GM19099 (cell line): Measurements from ENCODE around the gene SLC30A5.

ENCODE experiments used
- POLR2A ChIP-seq: IDR thresholded peaks from 3 replicates; pipeline ENCODE4 v1.6.1; 2011; ENCODE audit warnings: low read depth; ENCODE audit not compliant: insufficient read length; ENCODE audit errors: extremely low read depth

SLC30A5 gene

DNA sequence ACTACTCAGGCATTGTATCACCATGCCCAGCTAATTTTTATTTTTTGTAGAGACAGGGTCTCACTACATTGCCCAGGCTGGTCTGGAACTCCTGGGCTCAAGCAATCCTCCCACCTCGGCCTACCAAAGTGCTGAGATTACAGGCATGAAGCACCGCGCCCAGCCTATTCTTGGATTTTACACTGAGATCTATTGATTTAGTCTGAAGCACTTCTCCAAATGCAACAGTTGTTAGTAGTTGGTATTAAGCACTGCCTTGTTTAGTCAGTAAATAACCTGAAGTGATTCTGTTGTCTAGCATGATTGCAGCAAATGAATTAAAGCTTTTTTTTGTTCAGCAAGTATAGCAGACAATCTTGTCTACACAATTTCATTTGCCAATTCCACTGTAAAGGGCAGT, 64.2 kb downstream of the SLC30A5 start:
- TF ChIP-seq POLR2A: no peak

DNA sequence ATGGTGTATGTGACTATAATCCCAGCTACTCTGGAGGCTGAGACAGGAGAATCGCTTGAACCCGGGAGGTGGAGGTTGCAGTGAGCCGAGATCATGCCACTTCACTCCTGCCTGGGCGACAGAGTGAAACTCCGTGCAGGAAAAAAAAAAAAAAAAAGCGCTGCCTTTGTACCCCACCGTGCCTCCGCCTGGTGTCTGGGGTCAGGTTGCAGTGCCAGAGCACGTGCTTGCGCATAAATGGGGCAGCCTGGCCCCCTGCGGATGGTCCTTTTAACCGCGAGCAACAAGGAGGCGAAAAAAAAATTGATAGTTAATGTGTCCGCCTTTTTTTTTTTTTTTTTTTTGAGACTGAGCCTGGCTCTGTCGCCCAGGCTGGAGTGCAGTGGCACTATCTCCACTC, 66.8 kb downstream of the SLC30A5 start:
- no peak for TF ChIP-seq POLR2A

GRCh38 chr5:69166686-69167492, 73.1 kb downstream of the SLC30A5 start, which contains the start of gene CCNB1:
Gene CCNB1 (plus strand): TSS chr5:69167150. CDS start chr5:69167263, 113 bp downstream.
- peak; percentile 72 for TF ChIP-seq POLR2A

- TF ChIP-seq POLR2A: no peak
These were observed 73.7 kb downstream of the SLC30A5 start for GRCh38 chr5:69167493-69167855.

- TF ChIP-seq POLR2A: no peak
These were observed 74.1 kb downstream of the SLC30A5 start for GRCh38 chr5:69167929-69168328.

GRCh38 chr5:69170495-69170894, 76.7 kb downstream of the SLC30A5 start:
- no peak for TF ChIP-seq POLR2A

DNA sequence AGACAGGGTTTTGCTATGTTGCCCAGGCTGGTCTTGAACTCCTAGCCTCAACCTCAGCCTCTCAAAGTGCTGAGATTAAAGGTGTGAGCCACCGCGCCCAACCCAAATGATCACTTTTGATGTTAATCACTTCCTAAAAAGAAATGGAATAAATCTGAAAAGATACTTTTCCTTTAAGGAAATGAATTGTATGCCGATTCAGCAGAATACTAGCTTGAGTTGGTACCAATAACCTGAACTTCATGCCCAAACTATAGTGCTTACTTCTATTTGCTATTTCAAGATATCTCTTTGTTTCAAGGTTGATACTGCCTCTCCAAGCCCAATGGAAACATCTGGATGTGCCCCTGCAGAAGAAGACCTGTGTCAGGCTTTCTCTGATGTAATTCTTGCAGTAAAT, 77.2 kb downstream of the SLC30A5 start:
- TF ChIP-seq POLR2A: no peak
